Measurements from ENCODE around the gene C19orf25. TPM values are rescaled to one million over a fixed set of nuclear protein-coding genes. Genes with fewer than 3 reads are reported as not detected.
A peak's percentile ranks its signal among the peaks of the same experiment; 100 is the strongest.

C19orf25 gene
- total and polyA plus RNA-seq, 2 of the 13 experiments (the other 11 are each of a cell fraction or from before 2014, with no cell fraction given): 14.2 to 32.4 TPM

DNA sequence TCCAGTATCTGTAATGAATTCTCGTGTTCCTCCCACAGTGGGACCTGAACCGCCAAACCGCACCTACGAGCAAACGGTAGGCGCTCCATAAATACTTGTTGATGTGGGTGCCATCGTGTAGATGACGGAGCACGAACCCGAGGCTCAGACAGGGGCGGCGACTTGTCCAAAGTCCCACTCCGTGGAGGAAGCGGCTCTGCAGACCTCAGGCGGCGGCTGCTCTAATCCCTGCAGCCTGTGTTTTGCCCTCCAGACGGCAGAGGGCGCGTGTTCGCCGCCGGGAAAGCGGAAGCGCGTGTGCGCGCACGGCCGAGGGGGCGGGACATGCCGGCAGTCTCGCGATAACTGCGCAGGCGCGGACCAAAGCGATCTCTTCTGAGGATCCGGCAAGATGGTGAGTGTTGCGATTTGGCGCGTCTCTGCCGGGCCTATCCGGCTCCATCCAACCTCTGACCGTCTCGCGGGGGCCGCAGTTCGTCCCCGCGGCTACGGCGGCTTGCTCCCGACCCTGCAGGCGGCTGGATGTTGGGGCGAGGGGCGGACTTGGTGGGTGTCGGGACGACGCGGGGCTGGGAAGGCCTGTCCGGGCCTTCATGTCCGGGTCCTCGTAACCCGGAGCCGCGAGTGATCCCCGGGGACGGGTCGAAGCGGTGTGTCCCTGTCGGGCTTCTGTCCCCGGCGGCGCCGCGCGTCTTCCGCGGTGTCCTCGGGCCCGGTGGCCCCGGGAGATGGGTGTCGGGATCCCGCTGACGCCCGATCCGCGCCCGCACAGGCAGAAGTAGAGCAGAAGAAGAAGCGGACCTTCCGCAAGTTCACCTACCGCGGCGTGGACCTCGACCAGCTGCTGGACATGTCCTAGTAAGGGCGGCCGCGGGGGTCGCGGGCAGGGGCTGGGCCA lies 40.7 kb downstream of the C19orf25 start, which contains the start of gene RPS15 (continued):
- TF ChIP-seq HNRNPLL (IDR thresholded peaks at IDR 0.05; ENCODE audit: low read depth, low read length, poor library complexity, severe bottlenecking) (peak; percentile 80), GABPA (IDR thresholded peaks at IDR 0.05; ENCODE audit: low read depth, low read length) (peak; percentile 92), GABPA (CRISPR knock-in tag; IDR thresholded peaks at IDR 0.05; ENCODE audit: low read depth) (peak; percentile 96), GTF3A (CRISPR knock-in tag; conservative IDR thresholded peaks at IDR 0.05) (peak; percentile 94), ZNF33A (CRISPR knock-in tag; IDR thresholded peaks at IDR 0.05; ENCODE audit: borderline replicate concordance) (no peak), KMT2A (CRISPR knock-in tag; IDR thresholded peaks at IDR 0.05) (peak; percentile 86), WIZ (CRISPR knock-in tag; IDR thresholded peaks at IDR 0.05) (0 out of 2 replicates have a peak, but pooled peaks have one; percentile 69), HDAC1 (CRISPR knock-in tag; IDR thresholded peaks at IDR 0.05) (peak; percentile 86), UBTF (CRISPR knock-in tag; IDR thresholded peaks at IDR 0.05) (peak; percentile 94), TARDBP (CRISPR knock-in tag; IDR thresholded peaks at IDR 0.05) (peak; percentile 96), SMARCC2 (IDR thresholded peaks at IDR 0.05) (no peak), RAD51 (IDR thresholded peaks at IDR 0.05; ENCODE audit: borderline replicate concordance) (no peak), KDM5A (IDR thresholded peaks at IDR 0.05; ENCODE audit: borderline replicate concordance, low read length) (peak; percentile 52; the same call in 1 of the 2 replicates), NFE2 (CRISPR knock-in tag; IDR thresholded peaks at IDR 0.05) (no peak), HNF1A (IDR thresholded peaks at IDR 0.05; ENCODE audit: low read depth) (no peak), HNF1A (CRISPR knock-in tag; IDR thresholded peaks at IDR 0.05; ENCODE audit: borderline replicate concordance) (peak; percentile 85; the same call in 1 of the 2 replicates), ZBTB1 (CRISPR knock-in tag; IDR thresholded peaks at IDR 0.05; ENCODE audit: borderline replicate concordance) (no peak), ZNF749 (CRISPR knock-in tag; IDR thresholded peaks at IDR 0.05; ENCODE audit: borderline replicate concordance) (peak; percentile 68; the same call in 1 of the 2 replicates), NFE2L1 (CRISPR knock-in tag; IDR thresholded peaks at IDR 0.05; ENCODE audit: borderline replicate concordance) (peak; percentile 67; the same call in 1 of the 2 replicates), SALL2 (CRISPR knock-in tag; IDR thresholded peaks at IDR 0.05) (peak; percentile 99), BHLHE40 (IDR thresholded peaks at IDR 0.05; ENCODE audit: low read length) (peak; percentile 36), ZNF780A (CRISPR knock-in tag; IDR thresholded peaks at IDR 0.05) (peak; percentile 94)
- TF ChIP-seq, protein P1, sequence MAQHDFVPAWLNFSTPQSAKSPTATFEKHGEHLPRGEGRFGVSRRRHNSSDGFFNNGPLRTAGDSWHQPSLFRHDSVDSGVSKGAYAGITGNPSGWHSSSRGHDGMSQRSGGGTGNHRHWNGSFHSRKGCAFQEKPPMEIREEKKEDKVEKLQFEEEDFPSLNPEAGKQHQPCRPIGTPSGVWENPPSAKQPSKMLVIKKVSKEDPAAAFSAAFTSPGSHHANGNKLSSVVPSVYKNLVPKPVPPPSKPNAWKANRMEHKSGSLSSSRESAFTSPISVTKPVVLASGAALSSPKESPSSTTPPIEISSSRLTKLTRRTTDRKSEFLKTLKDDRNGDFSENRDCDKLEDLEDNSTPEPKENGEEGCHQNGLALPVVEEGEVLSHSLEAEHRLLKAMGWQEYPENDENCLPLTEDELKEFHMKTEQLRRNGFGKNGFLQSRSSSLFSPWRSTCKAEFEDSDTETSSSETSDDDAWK (CRISPR knock-in tag; IDR thresholded peaks at IDR 0.05): no peak
